Hepatocyte (in vitro differentiated cells): ENCODE results near the gene DLEU7. TPM values are rescaled to one million over a fixed set of nuclear protein-coding genes. Genes with fewer than 3 reads are reported as not detected.

Experiments used
- DNase-seq: peaks from one replicate; pipeline ENCODE4 v3.0.0-alpha.2; 2016; ENCODE audit warnings: low spot score
- H2AFZ ChIP-seq: fragments of 200-600 bp; sonication (generic); 2 replicates; pipeline ENCODE4 v1.6.0; 2016; ENCODE audit warnings: antibody characterized with exemption, mild to moderate bottlenecking
- H3K27ac ChIP-seq: fragments of 200-600 bp; sonication (generic); 2 replicates; pipeline ENCODE4 v1.5.1; 2016; ENCODE audit warnings: mild to moderate bottlenecking
- H3K27me3 ChIP-seq: fragments of 200-600 bp; sonication (generic); 2 replicates; pipeline ENCODE4 v1.6.1; 2016
- H3K36me3 ChIP-seq: fragments of 200-600 bp; sonication (generic); replicated peaks from 2 replicates; pipeline ENCODE4 v1.5.1; 2016; ENCODE audit warnings: low read depth; ENCODE audit not compliant: insufficient read depth
- H3K4me1 ChIP-seq: fragments of 200-600 bp; sonication (generic); 2 replicates; pipeline ENCODE4 v1.5.1; 2016; ENCODE audit warnings: mild to moderate bottlenecking, moderate library complexity; ENCODE audit not compliant: insufficient read depth
- H3K4me2 ChIP-seq: fragments of 200-600 bp; sonication (generic); 2 replicates; pipeline ENCODE4 v1.6.0; 2016
- H3K4me3 ChIP-seq: fragments of 200-600 bp; sonication (generic); 2 replicates; pipeline ENCODE4 v1.5.1; 2016; ENCODE audit warnings: mild to moderate bottlenecking
- H3K79me2 ChIP-seq: fragments of 200-600 bp; sonication (generic); 2 replicates; pipeline ENCODE4 v1.6.0; 2017; ENCODE audit warnings: mild to moderate bottlenecking
- H3K9me2 ChIP-seq: fragments of 200-600 bp; sonication (generic); replicated peaks from 2 replicates; pipeline ENCODE4 v1.6.0; 2017; ENCODE audit warnings: mild to moderate bottlenecking; ENCODE audit not compliant: insufficient read depth
- H3K9me3 ChIP-seq: fragments of 200-600 bp; sonication (generic); 2 replicates; pipeline ENCODE4 v1.5.1; 2016; ENCODE audit warnings: low read depth, mild to moderate bottlenecking
- H4K20me1 ChIP-seq: fragments of 200-600 bp; sonication (generic); 2 replicates; pipeline ENCODE4 v1.6.0; 2016; ENCODE audit warnings: mild to moderate bottlenecking; ENCODE audit not compliant: insufficient read depth, poor library complexity, severe bottlenecking
- EZH2 ChIP-seq: fragments of 200-600 bp; sonication (generic); IDR thresholded peaks from 2 replicates; pipeline ENCODE4 v1.6.1; 2016; ENCODE audit warnings: antibody characterized with exemption, mild to moderate bottlenecking, borderline replicate concordance
- EZH2phosphoT487 ChIP-seq: fragments of 200-600 bp; sonication (generic); IDR thresholded peaks from one replicate; pipeline ENCODE4 v1.6.1; 2018; ENCODE audit warnings: antibody characterized with exemption, mild to moderate bottlenecking, low read depth, moderate library complexity; ENCODE audit not compliant: unreplicated experiment, severe bottlenecking
- WGBS: methylation state at CpG from one replicate; pipeline ENCODE4 v1.1.6; 2016; ENCODE audit warnings: low lambda C conversion rate; ENCODE audit errors: missing lambda C conversion rate; 5-methylcytosine and 5-hydroxymethylcytosine counted together
- polyA plus RNA-seq: library from polyadenylated mRNA; unstranded; fragments of >200 nt; fragmentation: Nextera tagmentation; extraction: Ambion mirVana; gene quantifications from 2 replicates; pipeline ENCODE4 v1.2.1, GENCODE V29; 2016
- total RNA-seq: library from RNA; depleted of rRNA; stranded (reverse); fragments of >200 nt; gene quantifications from 2 replicates; pipeline ENCODE4 v1.2.3, GENCODE V29; 2014
- TF ChIP-seq, protein P1 (sequence below): fragments of 200-600 bp; sonication (generic); IDR thresholded peaks from 2 replicates; pipeline ENCODE4 v1.5.1; 2016; ENCODE audit warnings: antibody characterized with exemption, mild to moderate bottlenecking; ENCODE audit not compliant: poor library complexity

The DLEU7 gene
- total and polyA plus RNA-seq, 2 experiments from 2014 or later, result not detected

DNA sequence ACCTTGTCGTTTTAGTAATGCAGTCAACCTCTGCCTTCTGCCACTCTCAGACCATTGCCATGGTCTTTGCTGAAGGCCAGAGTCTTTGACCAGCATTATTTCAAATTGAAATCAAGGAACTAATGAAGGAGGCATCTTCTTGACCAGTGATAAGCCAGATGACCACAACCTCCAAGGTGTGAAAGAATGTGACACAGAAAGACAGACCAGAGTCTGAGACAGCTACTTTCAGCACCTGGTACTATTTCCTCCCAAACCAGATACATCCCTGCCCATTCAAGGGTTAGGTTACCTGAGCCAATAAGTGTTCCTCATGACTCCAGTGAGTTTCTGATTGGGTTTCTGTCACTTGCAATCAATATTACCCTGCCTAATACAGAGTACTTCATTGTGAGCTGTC, 45.8 kb upstream of the DLEU7 start:
- WGBS, result 83% methylated on average over 1 of the region's 1 CpG
- TF ChIP-seq EZH2 (no peak), EZH2phosphoT487 (no peak)
- TF ChIP-seq, protein P1, sequence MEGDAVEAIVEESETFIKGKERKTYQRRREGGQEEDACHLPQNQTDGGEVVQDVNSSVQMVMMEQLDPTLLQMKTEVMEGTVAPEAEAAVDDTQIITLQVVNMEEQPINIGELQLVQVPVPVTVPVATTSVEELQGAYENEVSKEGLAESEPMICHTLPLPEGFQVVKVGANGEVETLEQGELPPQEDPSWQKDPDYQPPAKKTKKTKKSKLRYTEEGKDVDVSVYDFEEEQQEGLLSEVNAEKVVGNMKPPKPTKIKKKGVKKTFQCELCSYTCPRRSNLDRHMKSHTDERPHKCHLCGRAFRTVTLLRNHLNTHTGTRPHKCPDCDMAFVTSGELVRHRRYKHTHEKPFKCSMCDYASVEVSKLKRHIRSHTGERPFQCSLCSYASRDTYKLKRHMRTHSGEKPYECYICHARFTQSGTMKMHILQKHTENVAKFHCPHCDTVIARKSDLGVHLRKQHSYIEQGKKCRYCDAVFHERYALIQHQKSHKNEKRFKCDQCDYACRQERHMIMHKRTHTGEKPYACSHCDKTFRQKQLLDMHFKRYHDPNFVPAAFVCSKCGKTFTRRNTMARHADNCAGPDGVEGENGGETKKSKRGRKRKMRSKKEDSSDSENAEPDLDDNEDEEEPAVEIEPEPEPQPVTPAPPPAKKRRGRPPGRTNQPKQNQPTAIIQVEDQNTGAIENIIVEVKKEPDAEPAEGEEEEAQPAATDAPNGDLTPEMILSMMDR, result no peak
- H4K20me1 ChIP-seq, result no peaks in the 10 kb centered on the region

DNA sequence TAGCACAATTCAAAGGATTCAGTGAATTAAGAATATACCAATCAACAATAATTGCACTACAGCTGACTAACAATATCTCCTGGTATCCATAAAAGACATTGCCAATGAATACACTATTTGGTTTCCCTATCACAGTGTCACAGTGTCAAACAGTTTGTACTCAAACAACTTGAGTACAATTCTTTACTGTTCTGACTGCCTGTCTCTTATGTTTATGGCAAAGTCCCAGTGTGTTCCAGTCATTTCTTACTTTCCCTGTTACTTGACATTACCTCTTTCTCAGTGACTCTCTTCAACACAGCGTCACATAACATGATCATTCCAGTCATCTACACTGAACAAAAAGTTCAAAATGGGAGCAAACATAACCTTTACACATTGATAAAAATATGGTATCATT, 44.9 kb upstream of the DLEU7 start:
- no peaks in the 10 kb centered on the region for H3K9me2 ChIP-seq
- H3K79me2 ChIP-seq, result no peaks in the 10 kb centered on the region
- no peaks in the 10 kb centered on the region for H3K27me3 ChIP-seq
- H3K4me2 ChIP-seq, result no peak overlapping the region
- no peaks in the 10 kb centered on the region for H3K9me3 ChIP-seq
- H4K20me1 ChIP-seq, result no peaks in the 10 kb centered on the region
- 100% methylated on average over 1 of the region's 1 CpG for WGBS
- H2AFZ ChIP-seq, result no peak overlapping the region
- TF ChIP-seq EZH2 (no peak), EZH2phosphoT487 (no peak)
- TF ChIP-seq, protein P1, result no peak
- H3K27ac ChIP-seq, result no peak overlapping the region
- no peaks in the 10 kb centered on the region for H3K4me1 ChIP-seq
- no peaks in the 10 kb centered on the region for H3K36me3 ChIP-seq
- H3K4me3 ChIP-seq, result no peak overlapping the region
- no peak for DNase-seq

More for the DNA sequence above, 45.8 kb upstream of the DLEU7 start:
- H3K4me2 ChIP-seq, result no peak overlapping the region
- H3K36me3 ChIP-seq, result no peaks in the 10 kb centered on the region
- no peaks in the 10 kb centered on the region for H3K27me3 ChIP-seq
- no peak overlapping the region for H3K4me3 ChIP-seq
- H3K79me2 ChIP-seq, result no peaks in the 10 kb centered on the region
- DNase-seq, result no peak
- no peak overlapping the region for H3K27ac ChIP-seq
- no peaks in the 10 kb centered on the region for H3K9me3 ChIP-seq
- peaks cover 2% of the 10 kb centered on the region for H3K4me1 ChIP-seq
- H3K9me2 ChIP-seq, result no peaks in the 10 kb centered on the region
- H2AFZ ChIP-seq, result no peak overlapping the region

DNA sequence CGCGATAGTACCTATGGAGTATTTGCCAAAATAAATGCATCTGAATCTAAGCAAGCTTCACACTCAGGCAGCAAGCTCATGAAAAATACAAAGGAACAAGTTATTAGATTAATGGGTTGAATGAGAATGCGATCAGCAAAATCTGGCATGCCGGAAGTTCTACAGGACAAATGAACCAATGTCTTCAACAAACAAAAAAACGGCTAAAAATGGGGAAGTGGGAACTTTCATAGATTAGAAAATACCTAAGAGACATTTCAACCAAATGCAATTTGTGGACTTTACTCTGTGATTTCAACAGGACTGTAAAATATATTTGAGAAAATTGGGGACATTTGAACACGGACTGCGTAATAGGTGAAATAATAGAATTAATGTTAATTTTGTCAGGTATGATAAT, 43.7 kb upstream of the DLEU7 start:
- Histone ChIP-seq H4K20me1 (no peaks in the 10 kb centered on the region), H3K4me3 (no peak overlapping the region), H2AFZ (no peak overlapping the region), H3K79me2 (no peaks in the 10 kb centered on the region), H3K4me1 (no peaks in the 10 kb centered on the region), H3K9me3 (no peaks in the 10 kb centered on the region), H3K36me3 (no peaks in the 10 kb centered on the region), H3K9me2 (no peaks in the 10 kb centered on the region), H3K27ac (no peak overlapping the region), H3K4me2 (no peak overlapping the region), H3K27me3 (no peaks in the 10 kb centered on the region)
- no peak for DNase-seq
- TF ChIP-seq EZH2phosphoT487 (no peak), EZH2 (no peak)
- TF ChIP-seq, protein P1, result no peak
- WGBS, result 94% methylated on average over 7 of the region's 7 CpGs

DNA sequence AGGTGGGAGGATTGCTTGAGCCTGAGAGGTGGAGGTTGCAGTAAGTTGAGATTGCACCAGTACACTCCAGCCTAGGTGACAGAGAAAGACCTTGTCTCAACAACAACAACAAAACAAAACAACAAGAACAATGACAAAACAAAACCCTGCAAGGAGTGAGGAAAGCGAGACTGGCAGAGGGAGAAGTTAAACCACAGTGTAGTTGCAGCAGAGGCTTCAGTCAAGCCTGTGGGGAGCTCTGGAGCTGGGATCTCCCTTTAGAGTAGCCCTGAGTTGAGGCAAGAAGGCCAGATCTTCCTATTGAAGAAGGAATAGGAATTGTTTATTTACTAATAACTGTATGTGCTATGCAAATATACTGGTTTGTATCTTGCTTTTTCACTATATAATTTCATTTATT, 40.8 kb upstream of the DLEU7 start:
- no peaks in the 10 kb centered on the region for H3K9me2 ChIP-seq
- H4K20me1 ChIP-seq, result no peaks in the 10 kb centered on the region
- no peaks in the 10 kb centered on the region for H3K9me3 ChIP-seq
- no peaks in the 10 kb centered on the region for H3K79me2 ChIP-seq
- H3K4me2 ChIP-seq, result no peak overlapping the region
- no peaks in the 10 kb centered on the region for H3K36me3 ChIP-seq
- TF ChIP-seq EZH2, result no peak
- TF ChIP-seq EZH2phosphoT487, result no peak
- TF ChIP-seq, protein P1, result no peak
- no peak for DNase-seq
- H3K4me1 ChIP-seq, result no peaks in the 10 kb centered on the region
- no peak overlapping the region for H2AFZ ChIP-seq
- no peaks in the 10 kb centered on the region for H3K27me3 ChIP-seq
- 96% methylated on average over 1 of the region's 1 CpG for WGBS
- H3K27ac ChIP-seq, result no peak overlapping the region
- no peak overlapping the region for H3K4me3 ChIP-seq
